ENCODE data around the gene HHIPL1.

- TF ChIP-seq POLR2A (IDR thresholded peaks at IDR 0.05) (no peak), CTCF (IDR thresholded peaks at IDR 0.05 in 8 of 11, conservative IDR thresholded peaks at IDR 0.05 in 3 of 11) (no peak), POLR2AphosphoS5 (IDR thresholded peaks at IDR 0.05) (no peak)
Measured at GRCh38 chr14:99686557-99687283, 41.8 kb downstream of the HHIPL1 start.

All from spleen (tissue), 7 donors.